ENCODE measurements around the gene WNT4. TPM values are rescaled to one million over a fixed set of nuclear protein-coding genes. Genes with fewer than 3 reads are reported as not detected.

The WNT4 gene
- total and polyA plus RNA-seq, 2 donors (not counting 1 experiment from before 2014, with no cell fraction given) = not detected

DNA sequence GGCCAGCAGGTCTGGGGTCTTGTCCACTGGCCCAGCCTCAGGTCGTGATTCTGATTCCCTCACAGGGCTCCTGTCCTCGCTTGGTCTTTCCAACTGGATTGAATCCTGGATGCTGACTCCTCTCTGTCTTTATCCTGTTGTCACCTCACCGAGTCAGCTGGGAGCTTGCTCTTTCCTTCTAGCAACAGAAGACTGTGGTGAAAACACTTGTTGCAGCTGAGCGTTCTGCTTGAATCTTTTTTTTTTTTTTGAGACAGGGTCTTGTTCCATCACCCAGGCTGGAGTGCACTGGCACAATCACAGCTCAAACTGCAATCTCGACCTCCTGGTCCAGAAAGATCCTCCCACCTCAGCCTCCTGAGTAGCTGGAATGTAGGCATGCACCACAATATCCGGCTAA is 8.0 kb upstream of the WNT4 start:
- H3K79me2 ChIP-seq (ENCODE audit: control insufficient read depth, insufficient read depth, low read length) = no peaks in the 10 kb centered on the region
- H3K9me3 Mint-ChIP-seq (ENCODE audit: insufficient read depth) = no peaks in the 10 kb centered on the region
- no peak overlapping the region for H2AFZ ChIP-seq (ENCODE audit: insufficient read depth, low read depth, low read length, poor library complexity, severe bottlenecking)
- TF ChIP-seq EZH2 (IDR thresholded peaks at IDR 0.05; ENCODE audit: borderline replicate concordance, insufficient read depth, low read depth, low read length, poor library complexity, severe bottlenecking) = no peak
- TF ChIP-seq, protein P1, sequence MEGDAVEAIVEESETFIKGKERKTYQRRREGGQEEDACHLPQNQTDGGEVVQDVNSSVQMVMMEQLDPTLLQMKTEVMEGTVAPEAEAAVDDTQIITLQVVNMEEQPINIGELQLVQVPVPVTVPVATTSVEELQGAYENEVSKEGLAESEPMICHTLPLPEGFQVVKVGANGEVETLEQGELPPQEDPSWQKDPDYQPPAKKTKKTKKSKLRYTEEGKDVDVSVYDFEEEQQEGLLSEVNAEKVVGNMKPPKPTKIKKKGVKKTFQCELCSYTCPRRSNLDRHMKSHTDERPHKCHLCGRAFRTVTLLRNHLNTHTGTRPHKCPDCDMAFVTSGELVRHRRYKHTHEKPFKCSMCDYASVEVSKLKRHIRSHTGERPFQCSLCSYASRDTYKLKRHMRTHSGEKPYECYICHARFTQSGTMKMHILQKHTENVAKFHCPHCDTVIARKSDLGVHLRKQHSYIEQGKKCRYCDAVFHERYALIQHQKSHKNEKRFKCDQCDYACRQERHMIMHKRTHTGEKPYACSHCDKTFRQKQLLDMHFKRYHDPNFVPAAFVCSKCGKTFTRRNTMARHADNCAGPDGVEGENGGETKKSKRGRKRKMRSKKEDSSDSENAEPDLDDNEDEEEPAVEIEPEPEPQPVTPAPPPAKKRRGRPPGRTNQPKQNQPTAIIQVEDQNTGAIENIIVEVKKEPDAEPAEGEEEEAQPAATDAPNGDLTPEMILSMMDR (IDR thresholded peaks at IDR 0.05) = no peak
- H4K20me1 ChIP-seq (ENCODE audit: control insufficient read depth, insufficient read depth, low read length, poor library complexity, severe bottlenecking) = no peaks in the 10 kb centered on the region
- no peak overlapping the region for H3K27ac ChIP-seq (ENCODE audit: low read length in 2 of 2)
- H3K9ac ChIP-seq (ENCODE audit: low read length) = no peak overlapping the region
- ATAC-seq (ENCODE audit: low read depth) = no peak
- H3K4me2 ChIP-seq (replicated peaks; ENCODE audit: low read depth, low read length, poor library complexity, severe bottlenecking) = no peak overlapping the region
- WGBS (ENCODE audit: insufficient coverage) = 73% methylated on average over 6 of the region's 6 CpGs
- peaks cover 0 to 11% (median 2%) of the 10 kb centered on the region in 4 experiments for H3K27me3 ChIP-seq (replicated peaks in 1 of 4; ENCODE audit: control extremely low read depth in 1 of 4, control insufficient read depth in 3 of 4, insufficient read depth in 4 of 4, low read length in 3 of 4)
- no peaks in the 10 kb centered on the region for H3K9me3 ChIP-seq (ENCODE audit: control extremely low read depth in 1 of 3, control insufficient read depth in 2 of 3, insufficient read depth in 1 of 3, low read length in 2 of 3)
- no peaks in the 10 kb centered on the region for H3K4me1 ChIP-seq (ENCODE audit: control insufficient read depth in 2 of 2, insufficient read depth in 2 of 2, low read length in 2 of 2)
- intact Hi-C loops (cut with micrococcal nuclease) = no loop called here
- H3K4me1 Mint-ChIP-seq = no peaks in the 10 kb centered on the region
- H3K27me3 Mint-ChIP-seq = peaks cover 40% of the 10 kb centered on the region
- H3K4me3 ChIP-seq (ENCODE audit: control extremely low read depth in 1 of 5, extremely low read depth in 1 of 5, insufficient read depth in 1 of 5, low read depth in 2 of 5, low read length in 4 of 5) = no peak overlapping the region
- H3K4me3 Mint-ChIP-seq = no peak overlapping the region
- no peaks in the 10 kb centered on the region for H3K36me3 ChIP-seq (replicated peaks in 1 of 2; ENCODE audit: control extremely low read depth in 1 of 2, control insufficient read depth in 1 of 2, extremely low read depth in 1 of 2, insufficient read depth in 2 of 2, low read length in 1 of 2)
- POLR2A ChIA-PET = no interaction called here
- CTCF ChIA-PET = no interaction called here
- no peak overlapping the region for H3K27ac Mint-ChIP-seq
- no peak for DNase-seq

DNA sequence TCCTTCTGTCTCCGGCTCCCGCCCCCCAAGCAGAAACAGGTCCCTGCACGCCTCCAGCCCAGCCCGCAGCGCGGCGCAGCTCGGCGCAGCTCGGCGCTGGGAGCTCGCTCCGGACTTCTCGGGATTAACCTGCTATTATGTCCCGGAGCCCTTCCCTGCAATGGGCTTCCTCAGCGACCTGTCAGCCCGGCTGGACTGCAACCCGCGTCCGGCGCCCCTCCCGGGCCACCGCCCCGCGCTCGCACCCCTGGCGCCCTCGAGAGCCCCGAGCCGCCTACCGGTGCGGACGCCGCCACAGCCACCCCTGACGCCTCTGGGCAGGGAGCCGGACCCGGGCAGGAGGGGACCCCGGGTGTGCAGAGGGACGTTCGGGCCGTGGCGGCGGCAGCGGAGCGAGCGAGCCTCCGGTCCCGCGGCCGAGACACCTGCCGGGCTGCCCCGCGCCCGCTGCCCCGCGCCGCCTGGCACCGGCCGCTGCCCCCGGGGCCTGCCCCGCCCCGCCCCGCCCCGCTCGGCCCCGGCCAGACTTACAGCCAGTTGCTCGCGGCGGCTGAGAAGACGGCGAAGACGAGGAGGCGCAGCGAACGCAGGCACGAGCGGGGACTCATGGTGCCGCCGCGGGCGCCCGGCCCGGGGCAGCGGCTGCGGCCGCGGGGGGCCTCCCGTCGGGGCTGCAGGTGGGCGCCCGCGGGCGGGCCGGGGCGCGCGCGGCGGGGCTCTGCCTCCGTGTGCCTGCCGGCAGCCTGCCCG is 407 bp downstream of the WNT4 start:
- Histone ChIP-seq H3K36me3 (replicated peaks in 1 of 2; ENCODE audit: control extremely low read depth in 1 of 2, control insufficient read depth in 1 of 2, extremely low read depth in 1 of 2, insufficient read depth in 2 of 2, low read length in 1 of 2) (no peaks in the 10 kb centered on the region), H3K4me2 (replicated peaks; ENCODE audit: low read depth, low read length, poor library complexity, severe bottlenecking) (peak overlapping the region; percentile 89), H3K27ac (ENCODE audit: low read length in 2 of 2) (no peak overlapping the region), H3K27me3 (replicated peaks in 1 of 4; ENCODE audit: control extremely low read depth in 1 of 4, control insufficient read depth in 3 of 4, insufficient read depth in 4 of 4, low read length in 3 of 4) (peaks cover 0 to 50% (median 26%) of the 10 kb centered on the region in 4 experiments), H2AFZ (ENCODE audit: insufficient read depth, low read depth, low read length, poor library complexity, severe bottlenecking) (peak overlapping the region; percentile 58), H4K20me1 (ENCODE audit: control insufficient read depth, insufficient read depth, low read length, poor library complexity, severe bottlenecking) (peaks cover 8% of the 10 kb centered on the region), H3K4me1 (ENCODE audit: control insufficient read depth in 2 of 2, insufficient read depth in 2 of 2, low read length in 2 of 2) (peaks cover 14 to 19% of the 10 kb centered on the region in 2 donors), H3K79me2 (ENCODE audit: control insufficient read depth, insufficient read depth, low read length) (no peaks in the 10 kb centered on the region), H3K4me3 (ENCODE audit: control extremely low read depth in 1 of 5, extremely low read depth in 1 of 5, insufficient read depth in 1 of 5, low read depth in 2 of 5, low read length in 4 of 5) (peak overlapping the region in 3 of 5 experiments; percentile 30 to 45 (median 44)), H3K9me3 (ENCODE audit: control extremely low read depth in 1 of 3, control insufficient read depth in 2 of 3, insufficient read depth in 1 of 3, low read length in 2 of 3) (no peaks in the 10 kb centered on the region), H3K9ac (ENCODE audit: low read length) (peak overlapping the region; percentile 51)
- 1% methylated on average over 102 of the region's 102 CpGs for WGBS (ENCODE audit: insufficient coverage)
- ATAC-seq (ENCODE audit: low read depth) (peak; percentile 26), DNase-seq (peak; percentile 49)
- ChIA-PET POLR2A (no interaction called here), CTCF (interaction anchor here (0.6 to 1.0 kb wide), 2 partner anchors 9 to 292 kb away, joined by 3 to 4 read pairs; no protein-coding TSS in a partner anchor)
- Mint-ChIP-seq H3K4me1 (peaks cover 21% of the 10 kb centered on the region), H3K27ac (no peak overlapping the region), H3K9me3 (ENCODE audit: insufficient read depth) (no peaks in the 10 kb centered on the region), H3K27me3 (peaks cover 40% of the 10 kb centered on the region), H3K4me3 (peak overlapping the region; percentile 65)
- no peak for TF ChIP-seq EZH2 (IDR thresholded peaks at IDR 0.05; ENCODE audit: borderline replicate concordance, insufficient read depth, low read depth, low read length, poor library complexity, severe bottlenecking)
- TF ChIP-seq, protein P1 (IDR thresholded peaks at IDR 0.05) = no peak
- intact Hi-C loops (cut with micrococcal nuclease) = no loop called here
